ENCODE measurements around the gene SAMD8. TPM values are rescaled to one million over a fixed set of nuclear protein-coding genes. Genes with fewer than 3 reads are reported as not detected.
A peak's percentile ranks its signal among the peaks of the same experiment; 100 is the strongest.
"Not testable (repeated sequence)": the region's sequence is repeated elsewhere in the genome, so short reads cannot be mapped to it uniquely, and the experiment has no call there.

SAMD8 gene
- total RNA-seq, 4 donors from 2014 or later, result 19.9 to 36.8 (median 28.4) TPM

DNA sequence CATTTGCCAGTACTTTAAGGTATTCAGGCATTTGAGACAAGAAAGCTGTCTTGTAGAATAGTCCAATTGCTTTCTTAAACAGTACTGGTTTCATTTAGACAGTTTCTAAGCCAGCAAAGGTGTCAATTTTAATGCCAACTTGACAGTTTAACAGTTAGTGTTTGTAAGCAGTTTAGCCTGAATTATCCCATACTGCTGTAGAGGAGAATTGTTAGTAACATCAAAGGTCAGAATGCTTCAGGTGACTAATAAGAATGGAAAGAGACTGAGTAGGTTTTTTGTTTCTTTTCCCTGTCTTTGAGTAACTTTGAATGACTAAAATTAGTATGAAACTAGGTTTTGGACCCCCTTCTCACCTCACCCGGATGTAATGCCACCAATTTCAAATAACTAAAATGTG is 69.6 kb downstream of the SAMD8 start:
- Histone ChIP-seq H3K27me3 (no peaks in the 10 kb centered on the region), H3K27ac (no peak overlapping the region), H3K36me3 (no peaks in the 10 kb centered on the region), H3K9me3 (no peaks in the 10 kb centered on the region), H3K4me1 (peaks cover 6 to 12% of the 10 kb centered on the region in 2 donors), H3K4me3 (replicated peaks in 1 of 3) (no peak overlapping the region)
- no peak for DNase-seq
- no peak for TF ChIP-seq POLR2A (IDR thresholded peaks at IDR 0.05)
- TF ChIP-seq, protein P1, sequence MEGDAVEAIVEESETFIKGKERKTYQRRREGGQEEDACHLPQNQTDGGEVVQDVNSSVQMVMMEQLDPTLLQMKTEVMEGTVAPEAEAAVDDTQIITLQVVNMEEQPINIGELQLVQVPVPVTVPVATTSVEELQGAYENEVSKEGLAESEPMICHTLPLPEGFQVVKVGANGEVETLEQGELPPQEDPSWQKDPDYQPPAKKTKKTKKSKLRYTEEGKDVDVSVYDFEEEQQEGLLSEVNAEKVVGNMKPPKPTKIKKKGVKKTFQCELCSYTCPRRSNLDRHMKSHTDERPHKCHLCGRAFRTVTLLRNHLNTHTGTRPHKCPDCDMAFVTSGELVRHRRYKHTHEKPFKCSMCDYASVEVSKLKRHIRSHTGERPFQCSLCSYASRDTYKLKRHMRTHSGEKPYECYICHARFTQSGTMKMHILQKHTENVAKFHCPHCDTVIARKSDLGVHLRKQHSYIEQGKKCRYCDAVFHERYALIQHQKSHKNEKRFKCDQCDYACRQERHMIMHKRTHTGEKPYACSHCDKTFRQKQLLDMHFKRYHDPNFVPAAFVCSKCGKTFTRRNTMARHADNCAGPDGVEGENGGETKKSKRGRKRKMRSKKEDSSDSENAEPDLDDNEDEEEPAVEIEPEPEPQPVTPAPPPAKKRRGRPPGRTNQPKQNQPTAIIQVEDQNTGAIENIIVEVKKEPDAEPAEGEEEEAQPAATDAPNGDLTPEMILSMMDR (IDR thresholded peaks at IDR 0.05), result no peak
- WGBS, 2 donors, result 87 to 88% methylated on average over 1 of the region's 1 CpG
- intact Hi-C loops (cut with DNase I), result no loop called here

- peak; percentile 55 to 62 for DNase-seq
- intact Hi-C loops (cut with DNase I), result loop anchor here (5.0 kb wide), 1 partner anchor 51 kb away; the partner anchor contains the start of gene COMTD1
These were observed 74.9 kb downstream of the SAMD8 start for GRCh38 chr10:75186310-75186709.

DNA sequence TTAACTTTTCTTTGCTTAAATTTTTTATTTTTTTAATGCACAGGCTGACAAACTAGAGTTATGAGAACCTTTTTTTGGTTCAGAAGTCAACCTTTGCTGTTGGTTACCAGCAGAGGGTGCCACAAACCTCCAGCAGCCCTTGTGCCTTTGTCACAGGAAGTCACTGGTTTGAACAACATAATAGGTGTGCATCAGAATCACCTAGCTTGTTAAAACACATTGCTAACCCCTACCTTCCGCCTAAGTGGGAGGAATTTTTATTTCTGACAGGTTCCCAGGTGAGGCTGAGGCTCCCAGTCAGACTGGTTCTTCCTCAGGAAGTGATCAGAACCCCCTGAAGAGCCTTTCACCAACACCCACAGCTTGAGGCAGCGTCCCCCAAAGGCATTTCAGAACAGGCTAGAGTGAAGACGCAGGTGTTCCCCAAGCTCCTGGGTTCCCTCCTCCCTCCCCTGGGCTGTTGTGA is 76.5 kb downstream of the SAMD8 start:
- WGBS, 2 donors, result 79 to 84% methylated on average over 3 of the region's 3 CpGs
- H3K4me3 ChIP-seq (replicated peaks in 1 of 3), result no peak overlapping the region
- no peak for TF ChIP-seq POLR2A (IDR thresholded peaks at IDR 0.05)
- TF ChIP-seq, protein P1 (IDR thresholded peaks at IDR 0.05), result peak in 5 of 6 experiments; percentile 45 to 83 (median 73)
- H3K36me3 ChIP-seq, result no peaks in the 10 kb centered on the region
- no peaks in the 10 kb centered on the region for H3K27me3 ChIP-seq
- peaks cover 13 to 29% of the 10 kb centered on the region in 2 donors for H3K4me1 ChIP-seq
- DNase-seq, result peak; percentile 57 to 68
- no peaks in the 10 kb centered on the region for H3K9me3 ChIP-seq
- H3K27ac ChIP-seq, result peak overlapping the region in 1 of 3 donors; percentile 1
- intact Hi-C loops (cut with DNase I), result loop anchor here (5.0 kb wide), 1 partner anchor 49 kb away; the partner anchor contains the start of gene COMTD1

More at GRCh38 chr10:75186310-75186709, 74.9 kb downstream of the SAMD8 start:
- Histone ChIP-seq H3K36me3 (no peaks in the 10 kb centered on the region), H3K4me1 (peaks cover 13 to 19% of the 10 kb centered on the region in 2 donors), H3K4me3 (replicated peaks in 1 of 3) (no peak overlapping the region), H3K27me3 (no peaks in the 10 kb centered on the region), H3K27ac (peak overlapping the region; percentile 44 to 55 (median 55)), H3K9me3 (no peaks in the 10 kb centered on the region)
- 14 to 31% methylated on average over 4 of the region's 4 CpGs for WGBS, 2 donors
- TF ChIP-seq POLR2A (IDR thresholded peaks at IDR 0.05), result no peak
- TF ChIP-seq, protein P1 (IDR thresholded peaks at IDR 0.05), result no peak

GRCh38 chr10:75188522-75188921 is 77.1 kb downstream of the SAMD8 start:
- H3K27me3 ChIP-seq; H3K9me3 ChIP-seq; H3K27ac ChIP-seq; H3K4me3 ChIP-seq (replicated peaks in 1 of 3); H3K36me3 ChIP-seq; DNase-seq: not testable (repeated sequence)
- 94 to 95% methylated on average over 9 of the region's 9 CpGs for WGBS, 2 donors
- H3K4me1 ChIP-seq, result peaks cover 13 to 29% of the 10 kb centered on the region in 2 donors
- intact Hi-C loops (cut with DNase I), result loop anchor here (5.0 kb wide), 1 partner anchor 49 kb away; the partner anchor contains the start of gene COMTD1

DNA sequence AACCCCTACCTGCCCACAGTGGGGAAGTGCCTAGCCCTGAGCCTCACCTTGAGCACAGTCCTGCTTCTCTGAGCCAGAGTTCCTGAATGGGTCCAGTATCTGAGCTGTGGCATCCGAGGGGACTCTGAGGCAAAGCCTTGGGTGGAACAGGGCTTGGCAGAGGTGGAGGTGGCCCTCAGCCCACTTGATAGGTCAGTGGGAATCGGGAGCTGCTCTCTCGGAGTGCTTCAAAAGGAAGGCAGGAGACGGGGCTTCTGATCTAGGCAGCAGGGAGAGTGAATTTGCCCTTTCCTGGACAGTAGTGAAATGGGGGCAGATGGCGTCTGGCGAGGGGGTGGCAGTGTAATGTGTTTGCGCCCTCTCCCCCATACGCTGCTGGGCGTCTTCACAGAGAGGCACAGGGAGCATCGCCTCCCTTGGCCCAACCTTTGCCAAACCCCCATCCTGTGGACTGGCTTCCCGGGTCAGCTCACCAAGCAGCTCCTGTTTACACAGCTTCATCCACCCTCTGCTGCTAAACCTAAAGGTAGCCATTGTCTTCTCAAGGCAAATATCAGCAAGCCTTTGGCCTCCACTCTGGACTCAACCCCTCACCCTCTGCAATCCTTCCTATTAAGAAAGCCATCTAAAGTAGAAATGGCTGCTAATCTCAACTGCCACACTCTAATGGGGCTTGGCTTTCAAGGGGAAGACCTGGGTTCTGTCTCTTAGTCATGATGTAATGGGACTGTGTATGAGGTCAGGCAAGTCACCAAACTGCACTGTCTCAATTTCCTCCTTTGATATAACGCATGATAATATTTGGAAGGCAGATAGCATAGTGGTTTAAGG is 78.0 kb downstream of the SAMD8 start:
- H3K4me1 ChIP-seq, result peaks cover 13 to 29% of the 10 kb centered on the region in 2 donors
- no peak overlapping the region for H3K4me3 ChIP-seq (replicated peaks in 1 of 3)
- H3K27me3 ChIP-seq, result no peaks in the 10 kb centered on the region
- no peaks in the 10 kb centered on the region for H3K36me3 ChIP-seq
- 92 to 93% methylated on average over 12 of the region's 12 CpGs for WGBS, 2 donors
- DNase-seq, result no peak
- no peaks in the 10 kb centered on the region for H3K9me3 ChIP-seq
- intact Hi-C loops (cut with DNase I), result loop anchor here (5.0 kb wide), 1 partner anchor 48 kb away; the partner anchor contains the start of gene COMTD1
- TF ChIP-seq, protein P1 (IDR thresholded peaks at IDR 0.05), result no peak
- TF ChIP-seq POLR2A (IDR thresholded peaks at IDR 0.05), result no peak
- H3K27ac ChIP-seq, result no peak overlapping the region

Measured in thyroid gland (tissue), 4 donors.